Caco-2 (cell line): ENCODE results near the gene EEF1AKMT1. TPM values are rescaled to one million over a fixed set of nuclear protein-coding genes. Genes with fewer than 3 reads are reported as not detected.

Experiments
- BruUV-seq: library from RNA; stranded (reverse); fragments of 400-500 nt; replicated peaks from 2 replicates; lab custom pipeline; 2021; lab: Mats Ljungman, UMichigan
- CTCF ChIA-PET: fragments of 300-600 bp; sonication (Branson Sonifier 250); formaldehyde crosslinking; loops from one replicate; lab custom pipeline; 2022; ENCODE audit warnings: antibody characterized with exemption; lab: Charles Lee
- POLR2A ChIA-PET: fragments of 300-600 bp; sonication (Branson Sonifier 250); formaldehyde crosslinking; loops from one replicate; lab custom pipeline; 2022; ENCODE audit warnings: antibody characterized with exemption; lab: Charles Lee
- DNase-seq, 2 experiments: peaks; one replicate each; pipeline versions ENCODE4 v3.0.0 to v3.0.0-alpha.2; 2020 to 2022
- H3K27me3 ChIP-seq: replicated peaks from 2 replicates; pipeline ENCODE4 v1.6.0; 2011; ENCODE audit warnings: low read length; ENCODE audit not compliant: control insufficient read depth, insufficient read depth
- H3K36me3 ChIP-seq: 2 replicates; pipeline ENCODE4 v1.5.1; 2011; ENCODE audit warnings: low read length; ENCODE audit not compliant: control insufficient read depth, insufficient read depth
- H3K4me1 ChIP-seq: fragments of 250-450 bp; sonication (Bioruptor Pico); 2 replicates; pipeline ENCODE4 v1.5.1; 2020; ENCODE audit warnings: mild to moderate bottlenecking
- H3K4me3 ChIP-seq: 2 replicates; pipeline ENCODE4 v1.5.1; 2011; ENCODE audit warnings: low read depth, mild to moderate bottlenecking, control low read depth, low read length
- H3K9me3 ChIP-seq: fragments of 250-450 bp; sonication (Bioruptor Pico); 2 replicates; pipeline ENCODE4 v1.5.1; 2020; ENCODE audit warnings: mild to moderate bottlenecking, moderate library complexity
- H3K27ac Mint-ChIP-seq: one replicate; pipeline ENCODE4 v1.8.0; 2022; ENCODE audit warnings: mixed read lengths; ENCODE audit not compliant: unreplicated experiment
- H3K27me3 Mint-ChIP-seq: one replicate; pipeline ENCODE4 v1.8.0; 2022; ENCODE audit warnings: mixed read lengths; ENCODE audit not compliant: insufficient read depth, unreplicated experiment
- H3K36me3 Mint-ChIP-seq: one replicate; pipeline ENCODE4 v1.8.0; 2022; ENCODE audit warnings: mild to moderate bottlenecking, mixed read lengths; ENCODE audit not compliant: insufficient read depth, unreplicated experiment
- H3K4me1 Mint-ChIP-seq: one replicate; pipeline ENCODE4 v1.8.0; 2022; ENCODE audit warnings: low read depth, mixed read lengths; ENCODE audit not compliant: unreplicated experiment
- H3K4me3 Mint-ChIP-seq: one replicate; pipeline ENCODE4 v1.8.0; 2022; ENCODE audit warnings: mild to moderate bottlenecking, moderate library complexity, mixed read lengths; ENCODE audit not compliant: unreplicated experiment
- H3K9me3 Mint-ChIP-seq: one replicate; pipeline ENCODE4 v1.8.0; 2022; ENCODE audit warnings: mixed read lengths; ENCODE audit not compliant: unreplicated experiment
- intact Hi-C: fragments of 100-400 bp; cut with micrococcal nuclease; formaldehyde crosslinking; loops from one replicate; pipeline ENCODE4 v1.10.0; 2022; ENCODE audit not compliant: unreplicated experiment
- total RNA-seq: library from RNA; stranded (reverse); gene quantifications from 2 replicates; pipeline ENCODE4 v1.2.3, GENCODE V29; 2022
- TF ChIP-seq, protein P1 (sequence below), 2 experiments: fragments of 200-600 bp in 1 of 2; IDR thresholded peaks; 1 replicate in 1 of 2; 2 replicates in 1 of 2; pipeline versions ENCODE4 v1.5.1 to v1.8.0; 2011 to 2022; ENCODE audit warnings: antibody characterized with exemption in 1 of 2, control low read depth in 1 of 2, inconsistent platforms in 1 of 2, low read depth in 1 of 2, low read length in 1 of 2, mild to moderate bottlenecking in 1 of 2, moderate library complexity in 1 of 2; ENCODE audit not compliant: insufficient read depth in 1 of 2, severe bottlenecking in 1 of 2, unreplicated experiment in 1 of 2

EEF1AKMT1 gene
- total RNA-seq, 1 experiment from 2014 or later, result 8.6 TPM

DNA sequence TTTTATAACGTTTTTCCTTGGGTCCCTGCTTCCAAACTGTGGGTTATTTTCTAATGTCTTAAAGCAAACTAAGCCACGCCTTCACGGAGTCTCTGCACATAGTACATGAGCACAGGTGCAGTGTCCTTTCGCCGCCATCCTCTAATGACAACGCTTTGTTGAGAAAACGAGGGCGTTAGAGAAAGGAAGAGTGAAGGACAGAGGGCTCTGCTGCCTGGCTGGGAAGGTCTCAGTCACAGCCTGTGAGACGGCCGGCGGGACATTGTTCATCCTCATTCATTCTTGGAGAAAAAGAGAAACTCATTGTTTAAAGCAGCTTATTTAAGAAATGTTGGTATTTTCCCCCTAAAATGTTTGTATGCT lies 60.8 kb downstream of the EEF1AKMT1 start:
- Mint-ChIP-seq H3K9me3 (no peaks in the 10 kb centered on the region), H3K36me3 (peaks cover 6% of the 10 kb centered on the region), H3K4me3 (peak overlapping the region; percentile 58), H3K27ac (peak overlapping the region; percentile 21), H3K27me3 (no peaks in the 10 kb centered on the region), H3K4me1 (no peaks in the 10 kb centered on the region)
- Histone ChIP-seq H3K4me3 (no peak overlapping the region), H3K36me3 (no peaks in the 10 kb centered on the region), H3K27me3 (no peaks in the 10 kb centered on the region), H3K4me1 (peaks cover 8% of the 10 kb centered on the region; the same call in 1 of the 2 replicates), H3K9me3 (no peaks in the 10 kb centered on the region)
- intact Hi-C loops, result loop anchor here (1.0 kb wide), 1 partner anchor 211 kb away; no protein-coding TSS in a partner anchor
- BruUV-seq, result no TSS peak
- POLR2A ChIA-PET, result no interaction called here
- TF ChIP-seq, protein P1, sequence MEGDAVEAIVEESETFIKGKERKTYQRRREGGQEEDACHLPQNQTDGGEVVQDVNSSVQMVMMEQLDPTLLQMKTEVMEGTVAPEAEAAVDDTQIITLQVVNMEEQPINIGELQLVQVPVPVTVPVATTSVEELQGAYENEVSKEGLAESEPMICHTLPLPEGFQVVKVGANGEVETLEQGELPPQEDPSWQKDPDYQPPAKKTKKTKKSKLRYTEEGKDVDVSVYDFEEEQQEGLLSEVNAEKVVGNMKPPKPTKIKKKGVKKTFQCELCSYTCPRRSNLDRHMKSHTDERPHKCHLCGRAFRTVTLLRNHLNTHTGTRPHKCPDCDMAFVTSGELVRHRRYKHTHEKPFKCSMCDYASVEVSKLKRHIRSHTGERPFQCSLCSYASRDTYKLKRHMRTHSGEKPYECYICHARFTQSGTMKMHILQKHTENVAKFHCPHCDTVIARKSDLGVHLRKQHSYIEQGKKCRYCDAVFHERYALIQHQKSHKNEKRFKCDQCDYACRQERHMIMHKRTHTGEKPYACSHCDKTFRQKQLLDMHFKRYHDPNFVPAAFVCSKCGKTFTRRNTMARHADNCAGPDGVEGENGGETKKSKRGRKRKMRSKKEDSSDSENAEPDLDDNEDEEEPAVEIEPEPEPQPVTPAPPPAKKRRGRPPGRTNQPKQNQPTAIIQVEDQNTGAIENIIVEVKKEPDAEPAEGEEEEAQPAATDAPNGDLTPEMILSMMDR (IDR thresholded peaks at IDR 0.05; ENCODE audit: insufficient read depth in 1 of 2, low read depth in 1 of 2, low read length in 1 of 2, severe bottlenecking in 1 of 2, unreplicated experiment in 1 of 2), result no peak
- no peak for DNase-seq
- CTCF ChIA-PET, result no interaction called here

DNA sequence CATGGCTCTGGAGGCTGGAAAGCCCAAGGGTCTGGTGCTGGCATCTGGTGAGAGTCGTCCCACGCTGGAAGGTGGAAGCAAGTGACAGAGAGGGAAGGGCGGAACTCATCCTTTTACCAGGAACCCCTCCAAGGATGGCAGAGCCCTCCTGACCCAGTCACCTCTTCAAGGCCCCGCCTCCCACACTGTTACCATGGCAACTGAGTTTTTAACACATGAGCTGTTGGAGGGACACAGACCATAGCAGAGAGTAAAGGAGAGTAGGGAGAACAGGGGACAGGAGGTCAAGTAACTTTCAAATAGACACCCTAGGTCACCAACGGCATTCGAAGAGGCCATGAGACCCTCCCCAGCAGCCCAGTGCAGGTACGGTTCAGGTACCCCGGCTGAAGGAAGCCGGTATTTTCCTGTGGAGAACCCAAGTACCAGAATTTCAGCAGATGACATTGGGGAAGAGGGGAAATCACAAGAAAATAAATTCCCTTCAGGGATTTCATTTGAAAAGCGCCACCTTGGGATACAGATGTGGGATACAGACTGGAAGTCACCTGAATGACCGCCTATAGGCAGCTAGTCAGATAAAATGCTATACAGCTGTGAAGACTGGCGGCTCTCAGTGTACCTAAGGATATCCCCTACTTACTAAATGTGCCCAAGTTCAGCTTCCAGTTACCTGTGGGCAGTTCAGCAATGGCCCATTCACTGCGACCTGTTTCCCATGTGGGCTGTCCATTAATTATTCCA lies 62.3 kb downstream of the EEF1AKMT1 start:
- intact Hi-C loops, result loop anchor here (1.0 kb wide), 2 partner anchors 62 to 117 kb away; partner anchors contain the start of gene EEF1AKMT1
- ChIA-PET POLR2A (no interaction called here), CTCF (interaction anchor here (0.5 to 1.3 kb wide), 4 partner anchors 28 to 536 kb away, joined by 3 to 5 read pairs (median 3); no protein-coding TSS in a partner anchor)
- no peaks in the 10 kb centered on the region for H3K9me3 ChIP-seq
- DNase-seq, result no peak
- no peak overlapping the region for H3K4me3 ChIP-seq
- H3K9me3 Mint-ChIP-seq, result no peaks in the 10 kb centered on the region
- no peaks in the 10 kb centered on the region for H3K4me1 ChIP-seq
- TF ChIP-seq, protein P1 (IDR thresholded peaks at IDR 0.05; ENCODE audit: insufficient read depth in 1 of 2, low read depth in 1 of 2, low read length in 1 of 2, severe bottlenecking in 1 of 2, unreplicated experiment in 1 of 2), result no peak
- H3K4me1 Mint-ChIP-seq, result no peaks in the 10 kb centered on the region
- no peak overlapping the region for H3K27ac Mint-ChIP-seq
- no peaks in the 10 kb centered on the region for H3K27me3 Mint-ChIP-seq
- no TSS peak for BruUV-seq
- no peaks in the 10 kb centered on the region for H3K36me3 ChIP-seq
- H3K4me3 Mint-ChIP-seq, result no peak overlapping the region
- no peaks in the 10 kb centered on the region for H3K27me3 ChIP-seq
- H3K36me3 Mint-ChIP-seq, result peaks cover 10% of the 10 kb centered on the region

DNA sequence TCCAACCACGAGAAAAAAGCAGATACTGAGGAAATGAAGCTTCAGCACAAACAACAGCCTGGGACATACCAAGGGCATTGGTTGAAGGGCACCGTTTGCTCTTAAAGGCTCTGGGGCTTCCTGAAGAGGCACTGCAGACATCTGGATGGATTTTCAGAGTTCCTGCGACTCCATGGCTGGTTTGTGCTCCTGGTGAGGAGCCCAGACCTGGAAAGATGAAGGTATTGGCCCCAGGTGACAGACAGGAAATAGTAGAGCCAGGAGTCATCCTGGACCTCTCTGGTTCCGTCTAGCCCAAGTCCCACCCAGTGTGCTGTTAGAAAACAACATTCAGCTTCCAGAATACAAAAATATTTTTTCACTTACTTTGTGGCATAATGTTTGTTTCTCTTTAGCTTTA lies 64.0 kb downstream of the EEF1AKMT1 start:
- Mint-ChIP-seq H3K4me3 (no peak overlapping the region), H3K4me1 (no peaks in the 10 kb centered on the region), H3K27me3 (no peaks in the 10 kb centered on the region), H3K36me3 (peaks cover 10% of the 10 kb centered on the region), H3K27ac (no peak overlapping the region), H3K9me3 (no peaks in the 10 kb centered on the region)
- DNase-seq, result no peak
- H3K4me1 ChIP-seq, result 0 out of 2 replicates have a peak, but pooled peaks cover under 1% of the 10 kb centered on the region
- TF ChIP-seq, protein P1 (IDR thresholded peaks at IDR 0.05; ENCODE audit: insufficient read depth in 1 of 2, low read depth in 1 of 2, low read length in 1 of 2, severe bottlenecking in 1 of 2, unreplicated experiment in 1 of 2), result no peak
- H3K27me3 ChIP-seq, result no peaks in the 10 kb centered on the region
- intact Hi-C loops, result loop anchor here (5.0 to 10.0 kb wide), 2 partner anchors 65 to 142 kb away; partner anchors contain the start of gene IFT88
- no TSS peak for BruUV-seq
- no peak overlapping the region for H3K4me3 ChIP-seq
- CTCF ChIA-PET, result no interaction called here
- no peaks in the 10 kb centered on the region for H3K36me3 ChIP-seq
- H3K9me3 ChIP-seq, result no peaks in the 10 kb centered on the region
- POLR2A ChIA-PET, result no interaction called here
